Stimulated activated CD8-positive, alpha-beta memory T cell treated with anti-CD3 and anti-CD28 coated beads, Interleukin-12 subunit alpha, Interleukin-12 subunit beta, amount 100 ng/mL, for 24 hours (primary cell): Measurements from ENCODE around the gene TMPRSS11E.
"Not testable (repeated sequence)": the region's sequence is repeated elsewhere in the genome, so short reads cannot be mapped to it uniquely, and the experiment has no call there.

ENCODE experiments used
- DNase-seq: peaks from one replicate; pipeline ENCODE4 v3.0.0-alpha.2; 2020; ENCODE audit errors: extremely low read depth

Gene TMPRSS11E, protein sequence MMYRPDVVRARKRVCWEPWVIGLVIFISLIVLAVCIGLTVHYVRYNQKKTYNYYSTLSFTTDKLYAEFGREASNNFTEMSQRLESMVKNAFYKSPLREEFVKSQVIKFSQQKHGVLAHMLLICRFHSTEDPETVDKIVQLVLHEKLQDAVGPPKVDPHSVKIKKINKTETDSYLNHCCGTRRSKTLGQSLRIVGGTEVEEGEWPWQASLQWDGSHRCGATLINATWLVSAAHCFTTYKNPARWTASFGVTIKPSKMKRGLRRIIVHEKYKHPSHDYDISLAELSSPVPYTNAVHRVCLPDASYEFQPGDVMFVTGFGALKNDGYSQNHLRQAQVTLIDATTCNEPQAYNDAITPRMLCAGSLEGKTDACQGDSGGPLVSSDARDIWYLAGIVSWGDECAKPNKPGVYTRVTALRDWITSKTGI

DNA sequence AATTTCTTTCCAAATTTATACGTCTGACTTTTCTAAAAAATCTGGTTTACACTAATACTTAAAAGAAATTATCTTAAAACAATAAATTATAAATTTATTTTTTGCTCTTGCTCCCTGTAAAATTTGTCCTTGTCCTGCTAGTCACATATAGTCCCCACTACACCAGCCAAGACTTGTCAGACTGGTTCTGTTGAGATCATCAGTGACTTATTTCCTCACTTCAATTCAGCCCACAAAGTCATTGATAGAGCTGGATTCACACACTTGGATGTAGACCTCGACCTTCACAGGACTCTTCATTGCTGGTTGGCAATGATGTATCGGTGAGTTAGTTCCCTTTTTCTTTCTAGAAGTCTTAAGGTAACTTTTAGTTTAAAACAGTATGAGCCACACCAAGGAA, at the start of gene TMPRSS11E:
Gene TMPRSS11E, plus strand, starts transcription at position 263 of the 400 bp plus-strand sequence. Its CDS starts 50 bp downstream, at position 313.
- DNase-seq, result no peak

GRCh38 chr4:68399306-68399705, 48.0 kb upstream of the TMPRSS11E start:
- no peak for DNase-seq

DNA sequence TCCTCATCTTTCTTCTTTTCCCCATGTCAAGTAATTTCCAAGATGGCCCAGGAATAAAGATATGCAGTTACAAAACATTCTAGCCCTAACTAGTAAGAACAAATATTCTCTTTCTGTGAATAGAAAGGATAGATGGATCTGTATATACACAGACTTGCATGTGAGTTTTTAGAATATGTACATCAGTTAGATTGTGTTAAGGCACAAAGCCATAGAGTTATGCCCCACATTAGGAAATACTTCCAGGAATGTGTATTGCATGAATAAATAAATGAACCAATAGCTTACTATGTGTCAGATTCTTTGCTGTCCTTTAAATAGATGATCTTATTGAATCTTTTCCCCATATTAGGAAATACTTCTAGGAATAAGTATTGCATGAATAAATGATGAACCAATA, 46.0 kb upstream of the TMPRSS11E start:
- DNase-seq, result no peak

DNA sequence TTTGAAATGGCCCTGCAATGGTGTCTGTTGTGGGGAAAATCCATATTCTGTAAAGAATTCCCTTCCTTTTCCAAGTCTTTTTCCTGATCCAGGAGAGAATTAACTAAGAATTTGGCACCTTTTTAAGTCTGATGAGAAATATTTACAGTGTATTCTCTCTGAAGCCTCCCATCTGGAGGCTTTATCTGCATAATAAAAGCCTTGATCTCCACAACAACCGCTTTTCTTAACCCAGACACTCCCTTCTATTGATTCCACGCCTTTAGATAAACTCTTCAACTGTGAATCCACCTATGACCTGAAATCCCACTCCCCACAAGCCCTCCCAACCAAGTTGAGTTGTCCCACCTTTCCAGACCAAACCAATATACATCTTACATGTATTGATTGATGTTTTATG, 43.1 kb upstream of the TMPRSS11E start:
- DNase-seq, result no peak

GRCh38 chr4:68405718-68406478, 41.4 kb upstream of the TMPRSS11E start:
- DNase-seq, result not testable (repeated sequence)

- DNase-seq, result no peak
Observed at GRCh38 chr4:68406479-68406859, 40.8 kb upstream of the TMPRSS11E start.

DNA sequence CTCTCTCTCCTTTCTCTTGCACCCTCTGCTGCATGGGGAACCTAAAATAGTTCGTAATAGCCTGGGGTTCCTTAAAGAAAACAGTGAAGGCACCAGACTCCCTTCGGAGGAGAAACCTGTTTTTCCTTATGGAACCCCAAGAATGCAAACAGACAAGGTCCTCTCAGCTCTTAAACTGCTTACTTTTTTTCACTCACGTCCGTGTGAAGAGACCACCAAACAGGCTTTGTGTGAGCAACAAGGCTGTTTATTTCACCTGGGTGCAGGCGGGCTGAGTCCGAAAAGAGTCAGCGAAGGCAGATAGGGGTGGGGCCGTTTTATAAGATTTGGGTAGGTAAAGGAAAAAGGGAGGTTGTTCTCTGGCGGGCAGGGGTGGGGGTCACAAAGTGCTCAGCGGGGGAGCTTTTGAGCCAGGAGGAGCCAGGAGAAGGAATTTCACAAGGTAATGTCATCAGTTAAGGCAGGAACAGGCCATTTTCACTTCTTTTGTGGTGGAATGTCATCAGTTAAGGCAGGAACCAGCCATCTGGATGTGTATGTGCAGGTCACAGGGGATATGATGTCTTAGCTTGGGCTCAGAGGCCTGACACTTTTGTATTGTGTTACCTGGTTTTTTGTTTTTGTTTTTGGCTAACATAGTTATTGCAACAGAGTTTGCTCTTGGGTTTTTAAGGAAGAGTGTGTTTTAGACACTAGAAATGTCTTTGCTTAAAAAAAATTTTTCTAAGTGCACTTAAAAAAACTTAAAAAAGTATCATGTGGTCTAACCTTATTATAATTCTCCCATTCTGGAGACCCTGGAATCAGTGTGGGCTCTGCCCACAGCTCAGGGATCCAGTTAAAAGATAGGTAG, 40.0 kb upstream of the TMPRSS11E start:
- DNase-seq, result not testable (repeated sequence)

- DNase-seq, result no peak
Observed at GRCh38 chr4:68407868-68408190, 39.4 kb upstream of the TMPRSS11E start.

DNA sequence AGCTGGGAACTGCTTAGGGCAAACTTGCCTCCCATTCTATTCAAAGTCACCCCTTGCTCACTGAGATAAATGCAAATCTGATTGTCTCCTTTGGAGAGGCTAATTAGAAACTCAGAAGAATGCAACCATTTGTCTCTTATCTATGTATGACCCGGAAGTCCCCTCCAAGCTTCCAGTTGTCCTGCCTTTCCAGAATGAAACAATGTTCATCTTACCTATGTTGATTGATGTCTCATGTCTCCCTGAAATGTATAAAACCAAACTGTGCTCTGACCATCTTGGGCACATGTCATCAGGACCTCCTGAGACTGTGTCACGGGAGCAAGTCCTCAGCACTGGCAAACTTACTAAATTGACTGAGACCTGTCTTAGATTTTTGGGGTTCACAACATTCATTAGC, 37.1 kb upstream of the TMPRSS11E start:
- no peak for DNase-seq

GRCh38 chr4:68410643-68411042, 36.6 kb upstream of the TMPRSS11E start:
- no peak for DNase-seq

DNA sequence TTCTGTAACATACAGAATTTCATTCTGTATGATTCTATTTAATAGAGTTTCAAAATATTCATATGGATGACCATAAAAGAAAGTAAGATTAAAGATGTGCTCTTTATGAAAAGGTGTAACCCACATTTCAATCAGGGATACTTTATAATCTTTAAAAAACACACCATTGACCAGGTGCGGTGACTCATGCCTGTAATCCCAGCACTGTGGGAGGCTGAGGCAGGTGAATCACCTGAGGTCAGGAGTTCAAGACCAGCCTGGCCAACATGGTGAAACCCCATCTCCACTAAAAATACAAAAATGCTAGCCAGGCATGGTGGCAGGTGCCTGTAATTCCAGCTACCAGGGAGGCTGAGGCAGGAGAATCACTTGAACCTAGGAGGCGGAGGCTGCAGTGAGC, 35.2 kb upstream of the TMPRSS11E start:
- not testable (repeated sequence) for DNase-seq

GRCh38 chr4:68416591-68416990, 30.7 kb upstream of the TMPRSS11E start:
- DNase-seq, result no peak

DNA sequence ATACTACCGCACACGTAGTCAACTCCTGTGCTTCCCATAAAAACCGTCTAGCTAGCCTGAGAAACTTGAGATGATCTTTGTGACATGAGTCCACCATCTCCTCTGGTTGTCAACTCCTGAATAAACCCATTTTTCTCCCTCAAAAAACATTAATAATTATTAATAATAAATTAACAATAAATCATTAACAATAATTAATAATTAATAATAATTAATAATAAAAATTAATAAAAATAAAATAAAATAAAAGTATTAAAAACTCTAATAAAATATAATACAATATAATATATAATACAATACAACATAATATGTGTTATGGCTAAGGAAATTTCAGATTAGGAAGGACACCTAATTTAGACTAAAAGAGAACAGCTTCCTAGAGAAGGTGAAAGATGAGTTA, 20.7 kb upstream of the TMPRSS11E start:
- no peak for DNase-seq

- no peak for DNase-seq
Observed at GRCh38 chr4:68430337-68430736, 16.9 kb upstream of the TMPRSS11E start.

DNA sequence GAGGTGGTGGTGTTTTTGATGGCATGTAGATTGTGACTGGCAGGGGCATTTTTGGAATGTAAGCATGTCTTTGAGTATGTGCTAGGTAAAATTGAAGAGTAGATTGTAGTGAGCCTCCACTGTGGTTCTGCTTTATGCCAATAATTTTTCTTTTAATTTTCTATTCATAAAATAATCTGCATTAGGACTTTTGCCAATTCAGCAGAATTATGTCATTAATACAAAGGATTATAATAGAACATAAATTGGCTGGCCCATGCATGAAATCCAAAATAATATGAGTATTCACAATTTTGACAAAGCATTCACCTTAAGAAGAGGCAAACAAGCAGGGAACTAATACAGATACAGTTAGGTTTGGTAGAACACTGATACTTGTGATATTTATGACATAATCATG, 14.9 kb upstream of the TMPRSS11E start:
- DNase-seq, result no peak

GRCh38 chr4:68433582-68433981, 13.7 kb upstream of the TMPRSS11E start:
- DNase-seq, result no peak

DNA sequence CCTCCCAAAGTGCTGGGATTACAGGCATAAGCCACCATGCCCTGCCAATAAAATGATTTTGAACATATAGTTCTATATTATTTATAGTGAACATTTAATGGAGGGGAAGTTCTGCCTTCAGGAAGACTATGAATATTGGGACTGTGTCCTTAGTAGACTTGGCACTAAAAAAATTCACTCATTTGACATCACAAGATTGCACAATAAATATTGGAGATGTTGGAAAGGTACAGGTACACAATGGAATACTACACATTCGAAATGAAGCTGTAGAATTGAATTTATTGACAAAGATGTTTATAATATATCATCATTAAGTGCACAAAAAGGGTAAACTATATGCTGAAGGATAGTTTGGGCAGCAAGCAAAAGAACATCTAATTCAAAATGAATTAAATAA, 13.0 kb upstream of the TMPRSS11E start:
- no peak for DNase-seq

- no peak for DNase-seq
Observed at GRCh38 chr4:68434836-68435235, 12.4 kb upstream of the TMPRSS11E start.

GRCh38 chr4:68445111-68445510, 2.2 kb upstream of the TMPRSS11E start:
- no peak for DNase-seq

DNA sequence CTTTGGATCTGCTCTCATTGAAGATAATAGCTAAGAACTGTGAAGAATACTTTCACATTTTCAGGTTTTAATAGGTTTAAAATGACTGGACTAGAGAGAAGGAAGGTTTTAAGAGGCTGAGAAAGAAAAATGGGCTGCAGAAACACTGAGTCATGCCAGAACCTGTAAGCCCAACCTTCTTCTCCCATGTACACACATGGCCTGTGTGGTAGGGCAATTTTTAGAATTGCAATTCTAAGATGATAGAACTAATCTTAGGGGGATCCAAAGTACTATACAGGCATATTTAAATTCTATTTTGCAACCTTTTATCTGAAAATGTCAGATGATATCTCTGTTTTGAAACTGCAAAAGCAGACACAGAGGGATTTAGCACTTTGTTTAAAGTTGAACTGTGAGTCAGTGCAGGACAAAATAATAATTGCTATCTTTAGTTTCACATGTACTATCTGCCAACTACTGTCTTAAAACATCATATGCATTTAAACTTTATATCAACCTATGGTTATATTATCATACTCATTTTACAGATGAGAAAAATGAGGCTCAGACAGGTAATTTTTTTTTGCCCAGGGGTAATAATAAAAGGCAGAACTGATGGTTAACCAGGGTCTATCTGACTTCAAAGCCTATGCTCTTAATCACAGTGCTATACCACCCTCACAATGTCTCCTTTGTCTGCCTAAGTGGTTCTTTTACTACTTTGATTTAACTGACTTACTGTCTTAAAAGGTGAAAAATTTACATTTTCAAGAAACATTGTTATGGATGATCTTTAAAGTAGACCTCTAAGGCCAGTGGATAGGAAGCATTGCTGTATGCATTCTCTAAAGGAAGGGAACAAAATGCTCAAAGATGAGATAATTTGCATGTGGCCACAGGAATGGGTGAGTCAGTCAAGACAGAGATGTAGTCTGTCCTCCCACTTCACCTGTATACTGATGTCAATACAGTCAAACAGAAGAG, 4.3 kb downstream of the TMPRSS11E start:
- no peak for DNase-seq

DNA sequence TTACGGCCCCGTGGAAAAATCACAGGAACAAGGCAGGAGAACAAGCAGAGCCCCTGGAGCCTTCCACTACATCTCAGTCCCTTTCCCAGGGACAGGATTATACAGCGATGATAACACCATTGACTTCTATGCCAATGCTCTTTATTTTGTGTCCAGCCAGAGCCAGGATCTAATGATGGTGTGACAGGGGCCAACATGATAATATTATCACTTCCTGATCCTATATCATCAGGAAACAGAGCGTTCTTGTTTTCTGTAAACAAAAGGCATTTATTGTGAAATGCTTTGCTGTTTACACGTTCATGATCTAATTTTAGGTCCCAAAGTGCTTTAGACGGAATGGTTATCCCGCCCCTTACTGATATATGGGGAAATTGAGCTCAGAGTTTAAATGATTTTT, 12.8 kb downstream of the TMPRSS11E start:
- DNase-seq, result no peak
